Karpas-422 (cell line): ENCODE results near the gene PWP2. TPM values are rescaled to one million over a fixed set of nuclear protein-coding genes. Genes with fewer than 3 reads are reported as not detected.
"Not testable (repeated sequence)": the region's sequence is repeated elsewhere in the genome, so short reads cannot be mapped to it uniquely, and the experiment has no call there.

ENCODE experiments used
- DNase-seq: peaks from one replicate; pipeline ENCODE4 v3.0.0-alpha.2; 2015
- H2AFZ ChIP-seq: fragments of 200-600 bp; sonication (generic); 2 replicates; pipeline ENCODE4 v1.6.1; 2014; ENCODE audit warnings: antibody characterized with exemption, low read length, mixed read lengths
- H3K27ac ChIP-seq: fragments of 200-600 bp; sonication (generic); 2 replicates; pipeline ENCODE4 v1.5.1; 2014; ENCODE audit warnings: mild to moderate bottlenecking, low read length, moderate library complexity
- H3K27me3 ChIP-seq: fragments of 200-600 bp; sonication (generic); 2 replicates; pipeline ENCODE4 v1.6.1; 2014; ENCODE audit warnings: low read length, mixed read lengths
- H3K36me3 ChIP-seq: fragments of 200-600 bp; sonication (generic); 2 replicates; pipeline ENCODE4 v1.6.1; 2014; ENCODE audit warnings: low read length, mixed read lengths; ENCODE audit not compliant: insufficient read depth
- H3K4me1 ChIP-seq: fragments of 200-600 bp; sonication (generic); 2 replicates; pipeline ENCODE4 v1.6.1; 2014; ENCODE audit warnings: mild to moderate bottlenecking, low read length, mixed read lengths
- H3K4me2 ChIP-seq: fragments of 200-600 bp; sonication (generic); 2 replicates; pipeline ENCODE4 v1.6.1; 2014; ENCODE audit warnings: low read length, low read depth, mild to moderate bottlenecking; ENCODE audit not compliant: poor library complexity, severe bottlenecking
- H3K4me3 ChIP-seq: fragments of 200-600 bp; sonication (generic); 2 replicates; pipeline ENCODE4 v1.5.1; 2014; ENCODE audit warnings: mild to moderate bottlenecking, antibody characterized with exemption, low read length, mixed read lengths
- H3K79me2 ChIP-seq: fragments of 200-600 bp; sonication (generic); 2 replicates; pipeline ENCODE4 v1.6.1; 2014; ENCODE audit warnings: mild to moderate bottlenecking, low read length, mixed read lengths
- H3K9ac ChIP-seq: fragments of 200-600 bp; sonication (generic); 2 replicates; pipeline ENCODE4 v1.6.0; 2014; ENCODE audit warnings: low read length
- H3K9me2 ChIP-seq: fragments of 200-600 bp; sonication (generic), shearing (Covaris generic); replicated peaks from 2 replicates; pipeline ENCODE4 v1.6.0; 2014; ENCODE audit warnings: mild to moderate bottlenecking, low read length, moderate library complexity; ENCODE audit not compliant: insufficient read depth
- H3K9me3 ChIP-seq: fragments of 300-700, 200-600 bp; sonication (generic); 2 replicates; pipeline ENCODE4 v1.6.1; 2014; ENCODE audit warnings: low read length, mixed read lengths
- H4K20me1 ChIP-seq: fragments of 200-600 bp; sonication (generic); 2 replicates; pipeline ENCODE4 v1.6.1; 2014; ENCODE audit warnings: mild to moderate bottlenecking, antibody characterized with exemption, low read length, low read depth; ENCODE audit not compliant: insufficient read depth
- total RNA-seq: library from RNA; depleted of rRNA; stranded (reverse); fragments of >200 nt; shearing (Covaris generic); gene quantifications from 2 replicates; pipeline ENCODE4 v1.2.3, GENCODE V29; 2014; ENCODE audit warnings: low replicate concordance; rRNA removed

PWP2 gene
- total RNA-seq, result 0.29 and 1.0 TPM in 2 replicates

DNA sequence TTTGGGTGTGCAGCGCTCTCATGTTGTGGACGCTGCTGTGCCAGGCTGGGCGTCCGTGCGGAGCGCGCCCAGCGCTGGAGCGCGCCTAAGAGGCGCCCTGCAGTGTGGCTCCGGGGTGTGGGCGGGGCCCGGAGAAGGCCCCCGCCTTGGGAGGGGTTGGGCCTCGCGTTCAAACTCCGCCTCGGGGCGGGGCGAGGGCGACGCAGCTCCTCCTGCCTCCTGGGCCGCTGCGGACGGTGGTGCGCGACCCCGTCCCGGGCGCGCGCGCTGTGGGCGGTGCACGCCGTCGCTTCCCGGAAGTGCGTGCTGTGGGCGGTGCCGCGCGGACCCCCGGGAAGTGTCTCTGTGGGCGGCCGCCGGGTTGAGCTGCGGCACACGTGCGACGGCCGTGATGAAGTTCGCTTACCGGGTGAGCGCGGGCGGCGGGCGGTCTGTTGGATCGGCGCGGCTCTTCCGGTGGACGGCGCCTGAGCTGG lies at the start of gene PWP2:
TSS of gene PWP2 (plus strand) at position 374 of the 476 bp plus-strand sequence. CDS start at position 392, 18 bp downstream.
- H3K4me2 ChIP-seq, H4K20me1 ChIP-seq, H3K9me2 ChIP-seq, H3K79me2 ChIP-seq, H3K9ac ChIP-seq, H3K4me1 ChIP-seq, H3K36me3 ChIP-seq, H3K9me3 ChIP-seq, H3K27me3 ChIP-seq, H2AFZ ChIP-seq, H3K4me3 ChIP-seq, DNase-seq, H3K27ac ChIP-seq: not testable (repeated sequence)

DNA sequence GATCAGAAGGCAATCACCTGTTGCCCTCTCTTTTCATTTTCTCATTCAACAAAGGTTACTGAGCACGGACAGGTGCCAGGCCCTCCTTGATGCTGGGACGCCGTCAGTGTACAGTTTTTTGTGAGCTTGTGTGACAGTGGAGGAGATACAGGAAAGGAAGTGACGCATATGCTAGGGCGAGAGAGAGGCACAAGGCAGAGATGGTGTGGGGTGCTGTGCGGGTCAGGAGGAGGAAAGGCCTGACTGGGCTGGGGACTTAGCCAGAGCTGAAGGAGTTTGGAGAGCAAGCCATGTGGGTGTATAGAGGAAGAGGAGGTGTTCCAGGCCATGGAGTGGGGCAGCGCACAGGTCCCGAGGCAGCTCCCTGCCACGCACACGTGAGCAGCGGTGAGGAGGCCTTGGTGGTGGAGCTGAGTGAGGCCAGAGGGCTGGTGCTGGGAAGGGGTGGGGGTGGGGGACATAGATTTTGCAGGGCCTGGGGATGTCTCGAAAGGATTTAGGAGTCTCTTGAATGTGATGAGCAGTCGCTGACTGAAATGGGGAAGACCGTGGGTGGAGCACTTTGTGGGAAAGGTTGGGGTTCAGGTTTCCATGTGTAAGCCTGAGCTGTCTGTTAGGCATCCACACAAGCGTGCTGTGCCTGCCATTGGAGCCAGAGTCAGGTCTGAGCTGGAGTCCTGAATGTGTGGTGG lies 49.1 kb upstream of the PWP2 start:
- H4K20me1 ChIP-seq, result 0 out of 2 replicates have a peak, but pooled peaks cover 13% of the 10 kb centered on the region
- H3K4me2 ChIP-seq, result no peak overlapping the region
- H3K79me2 ChIP-seq, result peaks cover 33% of the 10 kb centered on the region
- peaks cover 13% of the 10 kb centered on the region; the same call in 1 of the 2 replicates for H3K36me3 ChIP-seq
- no peak overlapping the region for H3K9ac ChIP-seq
- no peaks in the 10 kb centered on the region for H3K9me2 ChIP-seq
- no peaks in the 10 kb centered on the region for H3K4me1 ChIP-seq
- H3K4me3 ChIP-seq, result no peak overlapping the region
- DNase-seq, result no peak
- H3K9me3 ChIP-seq, result no peaks in the 10 kb centered on the region
- no peaks in the 10 kb centered on the region for H3K27me3 ChIP-seq
- no peak overlapping the region for H3K27ac ChIP-seq
- H2AFZ ChIP-seq, result no peak overlapping the region

DNA sequence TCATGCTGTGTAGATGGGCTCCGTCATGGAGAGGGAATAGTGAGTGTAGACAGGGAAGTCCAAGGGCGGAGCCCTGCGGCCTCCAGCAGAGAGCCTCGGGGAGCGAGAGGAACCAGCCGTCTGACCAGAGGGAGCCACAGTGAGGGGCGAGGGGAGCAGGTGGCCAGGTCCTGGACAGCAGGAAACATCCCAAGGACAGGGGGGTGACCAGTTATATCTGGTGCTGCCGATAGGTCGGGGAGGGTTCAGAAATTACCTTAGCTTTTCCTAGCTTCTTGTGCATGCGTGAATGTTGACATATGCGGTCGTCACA lies 48.6 kb upstream of the PWP2 start:
- Histone ChIP-seq H3K27me3 (no peaks in the 10 kb centered on the region), H3K27ac (no peak overlapping the region)
- DNase-seq, result no peak

GRCh38 chr21:44058981-44059380 lies 48.2 kb upstream of the PWP2 start:
- H3K4me2 ChIP-seq, result no peak overlapping the region
- H3K36me3 ChIP-seq, result peaks cover 19% of the 10 kb centered on the region; the same call in 1 of the 2 replicates
- no peaks in the 10 kb centered on the region for H3K4me1 ChIP-seq
- no peak for DNase-seq
- H4K20me1 ChIP-seq, result 0 out of 2 replicates have a peak, but pooled peaks cover 13% of the 10 kb centered on the region
- H3K9ac ChIP-seq, result no peak overlapping the region
- no peak overlapping the region for H3K27ac ChIP-seq
- no peaks in the 10 kb centered on the region for H3K9me2 ChIP-seq
- H3K79me2 ChIP-seq, result peaks cover 29% of the 10 kb centered on the region
- no peak overlapping the region for H2AFZ ChIP-seq
- H3K27me3 ChIP-seq, result no peaks in the 10 kb centered on the region
- H3K4me3 ChIP-seq, result no peak overlapping the region
- no peaks in the 10 kb centered on the region for H3K9me3 ChIP-seq

More for the DNA sequence above, 48.6 kb upstream of the PWP2 start:
- no peak overlapping the region for H2AFZ ChIP-seq
- H3K4me2 ChIP-seq, result no peak overlapping the region
- peaks cover 17% of the 10 kb centered on the region; the same call in 1 of the 2 replicates for H3K36me3 ChIP-seq
- 0 out of 2 replicates have a peak, but pooled peaks cover 13% of the 10 kb centered on the region for H4K20me1 ChIP-seq
- H3K79me2 ChIP-seq, result peaks cover 32% of the 10 kb centered on the region
- no peak overlapping the region for H3K4me3 ChIP-seq
- no peaks in the 10 kb centered on the region for H3K9me3 ChIP-seq
- no peaks in the 10 kb centered on the region for H3K4me1 ChIP-seq
- no peak overlapping the region for H3K9ac ChIP-seq
- H3K9me2 ChIP-seq, result no peaks in the 10 kb centered on the region

DNA sequence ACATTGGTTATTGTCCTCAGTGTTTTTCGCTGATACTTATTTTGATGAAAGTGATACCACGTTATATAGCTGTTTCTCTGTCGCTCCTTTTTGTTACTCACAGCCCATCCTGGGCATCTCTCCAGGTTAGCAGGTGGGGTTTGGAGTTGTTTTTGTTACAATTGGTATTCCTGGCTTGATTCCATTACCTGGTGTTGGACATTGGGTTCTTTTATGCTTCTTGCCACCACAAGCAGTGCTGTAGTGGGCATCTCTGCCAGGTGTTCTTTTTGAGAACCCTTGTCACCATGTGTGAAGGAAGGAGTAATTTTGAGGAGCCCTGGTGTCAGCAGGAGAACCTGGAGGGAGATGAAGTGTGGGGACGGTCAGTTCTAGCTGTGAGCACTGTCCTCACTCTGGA lies 47.5 kb upstream of the PWP2 start:
- Histone ChIP-seq H4K20me1 (0 out of 2 replicates have a peak, but pooled peaks cover 7% of the 10 kb centered on the region), H3K27me3 (no peaks in the 10 kb centered on the region)

GRCh38 chr21:44062380-44062779 lies 44.8 kb upstream of the PWP2 start:
- H3K27ac ChIP-seq, result no peak overlapping the region
- no peak for DNase-seq

More for the DNA sequence above, 47.5 kb upstream of the PWP2 start:
- no peak overlapping the region for H3K4me3 ChIP-seq
- H3K79me2 ChIP-seq, result peaks cover 22% of the 10 kb centered on the region
- H3K4me2 ChIP-seq, result no peak overlapping the region
- no peak overlapping the region for H2AFZ ChIP-seq
- no peaks in the 10 kb centered on the region for H3K4me1 ChIP-seq
- H3K27ac ChIP-seq, result no peak overlapping the region
- H3K36me3 ChIP-seq, result peaks cover 19% of the 10 kb centered on the region; the same call in 1 of the 2 replicates
- H3K9ac ChIP-seq, result no peak overlapping the region
- H3K9me2 ChIP-seq, result no peaks in the 10 kb centered on the region
- no peak for DNase-seq
- H3K9me3 ChIP-seq, result no peaks in the 10 kb centered on the region

DNA sequence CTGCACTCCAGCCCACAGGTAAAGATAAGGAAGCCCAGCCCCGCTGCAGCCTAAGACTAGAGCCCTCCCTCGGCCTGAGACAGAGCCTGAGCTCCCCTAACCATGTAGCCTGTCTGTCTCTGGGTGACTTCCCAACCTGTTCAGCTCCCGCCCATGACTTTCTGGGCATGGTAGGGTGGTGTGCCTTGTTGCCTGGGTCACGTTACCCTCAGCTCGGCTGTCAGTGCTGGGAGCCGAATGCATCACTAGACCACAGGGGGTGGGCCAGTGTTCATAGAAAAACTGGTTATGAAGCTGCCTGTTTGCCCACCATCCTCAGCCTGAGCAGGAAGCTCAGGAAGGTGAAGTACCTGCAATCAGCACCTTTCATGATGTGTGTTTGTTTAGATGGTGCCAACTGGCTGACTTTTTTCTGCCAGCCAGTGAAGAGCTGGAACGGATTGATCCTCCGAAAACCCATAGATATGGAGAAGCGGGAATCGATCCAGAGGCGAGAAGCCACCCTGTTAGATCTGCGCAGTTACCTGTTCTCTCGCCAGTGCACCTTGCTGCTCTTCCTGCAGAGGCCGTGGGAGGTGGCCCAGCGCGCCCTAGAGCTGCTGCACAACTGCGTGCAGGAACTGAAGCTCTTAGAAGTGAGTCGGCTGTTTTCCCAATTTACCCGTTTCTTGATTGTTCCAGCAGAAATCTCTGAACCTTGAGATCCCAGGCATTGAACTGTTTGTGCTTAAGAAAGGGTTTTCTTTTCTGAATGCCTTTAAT lies 43.9 kb upstream of the PWP2 start:
- no peak for DNase-seq
- H3K27ac ChIP-seq, result no peak overlapping the region

More at GRCh38 chr21:44062380-44062779, 44.8 kb upstream of the PWP2 start:
- 0 out of 2 replicates have a peak, but pooled peaks cover 10% of the 10 kb centered on the region for H4K20me1 ChIP-seq
- no peaks in the 10 kb centered on the region for H3K9me2 ChIP-seq
- H3K4me1 ChIP-seq, result no peaks in the 10 kb centered on the region
- no peak overlapping the region for H3K9ac ChIP-seq
- H3K79me2 ChIP-seq, result peaks cover 32% of the 10 kb centered on the region
- no peak overlapping the region for H2AFZ ChIP-seq
- no peaks in the 10 kb centered on the region for H3K27me3 ChIP-seq
- H3K9me3 ChIP-seq, result no peaks in the 10 kb centered on the region
- no peak overlapping the region for H3K4me2 ChIP-seq
- peaks cover 19% of the 10 kb centered on the region; the same call in 1 of the 2 replicates for H3K36me3 ChIP-seq
- no peak overlapping the region for H3K4me3 ChIP-seq

GRCh38 chr21:44064852-44065403 lies 42.3 kb upstream of the PWP2 start:
- H3K9me2 ChIP-seq, result no peaks in the 10 kb centered on the region
- peaks cover 47% of the 10 kb centered on the region for H3K79me2 ChIP-seq
- H3K4me3 ChIP-seq, result no peak overlapping the region
- H3K9me3 ChIP-seq, result no peaks in the 10 kb centered on the region
- H2AFZ ChIP-seq, result no peak overlapping the region
- H3K4me1 ChIP-seq, result no peaks in the 10 kb centered on the region
- H3K27ac ChIP-seq, result no peak overlapping the region
- DNase-seq, result no peak
- no peak overlapping the region for H3K4me2 ChIP-seq
- no peaks in the 10 kb centered on the region for H3K27me3 ChIP-seq
- H3K9ac ChIP-seq, result no peak overlapping the region
- H4K20me1 ChIP-seq, result peaks cover 11% of the 10 kb centered on the region; the same call in 1 of the 2 replicates
- peaks cover 6% of the 10 kb centered on the region; the same call in 1 of the 2 replicates for H3K36me3 ChIP-seq

More for the DNA sequence above, 43.9 kb upstream of the PWP2 start:
- Histone ChIP-seq H3K9ac (no peak overlapping the region), H3K79me2 (peaks cover 37% of the 10 kb centered on the region), H3K9me2 (no peaks in the 10 kb centered on the region), H3K27me3 (no peaks in the 10 kb centered on the region), H3K4me2 (no peak overlapping the region), H4K20me1 (0 out of 2 replicates have a peak, but pooled peaks cover 11% of the 10 kb centered on the region), H2AFZ (no peak overlapping the region), H3K36me3 (peaks cover 19% of the 10 kb centered on the region; the same call in 1 of the 2 replicates), H3K9me3 (no peaks in the 10 kb centered on the region), H3K4me1 (no peaks in the 10 kb centered on the region), H3K4me3 (no peak overlapping the region)
